ENCODE data around the gene ACOX2. TPM values are rescaled to one million over a fixed set of nuclear protein-coding genes. Genes with fewer than 3 reads are reported as not detected.

Gene ACOX2
- total RNA-seq, 2 experiments from 2014 or later = not detected

- no peak overlapping the region for H3K27ac ChIP-seq (ENCODE audit: low read depth, low read length, poor library complexity, severe bottlenecking)
- no peak overlapping the region for H3K4me3 ChIP-seq (ENCODE audit: low read depth, low read length, poor library complexity, severe bottlenecking)
- H3K4me1 ChIP-seq (ENCODE audit: insufficient read depth, low read length, poor library complexity, severe bottlenecking) = no peaks in the 10 kb centered on the region
- TF ChIP-seq CTCF (conservative IDR thresholded peaks at IDR 0.05; ENCODE audit: low read length) = no peak
- TF ChIP-seq EZH2phosphoT487 (IDR thresholded peaks at IDR 0.05; ENCODE audit: borderline replicate concordance, low read depth, low read length) = no peak
- ChIA-PET CTCF (ENCODE audit: unreplicated experiment) (no interaction called here), POLR2A (interaction anchor here (0.5 to 1.5 kb wide), 2 partner anchors 13 to 20 kb away, joined by 3 to 4 read pairs; no protein-coding TSS in a partner anchor)
- no peaks in the 10 kb centered on the region for H3K79me2 ChIP-seq (ENCODE audit: insufficient read depth, low read depth, low read length)
- H4K20me1 ChIP-seq (ENCODE audit: insufficient read depth, low read length) = no peaks in the 10 kb centered on the region
- no peak overlapping the region for H2AFZ ChIP-seq (ENCODE audit: low read length)
- no peaks in the 10 kb centered on the region for H3K9me3 ChIP-seq (ENCODE audit: low read length)
- DNase-seq (ENCODE audit: low spot score) = no peak
- no peak overlapping the region for H3K4me2 ChIP-seq (ENCODE audit: low read length)
- H3K9me2 ChIP-seq (ENCODE audit: insufficient read depth, low read length) = no peaks in the 10 kb centered on the region
- no TSS peak for BruUV-seq (replicated peaks)
- no peaks in the 10 kb centered on the region for H3K36me3 ChIP-seq (ENCODE audit: insufficient read depth, low read length)
- intact Hi-C loops (cut with micrococcal nuclease; ENCODE audit: unreplicated experiment) = no loop called here
These were observed 16.3 kb downstream of the ACOX2 start for GRCh38 chr3:58520403-58521335.

DNA sequence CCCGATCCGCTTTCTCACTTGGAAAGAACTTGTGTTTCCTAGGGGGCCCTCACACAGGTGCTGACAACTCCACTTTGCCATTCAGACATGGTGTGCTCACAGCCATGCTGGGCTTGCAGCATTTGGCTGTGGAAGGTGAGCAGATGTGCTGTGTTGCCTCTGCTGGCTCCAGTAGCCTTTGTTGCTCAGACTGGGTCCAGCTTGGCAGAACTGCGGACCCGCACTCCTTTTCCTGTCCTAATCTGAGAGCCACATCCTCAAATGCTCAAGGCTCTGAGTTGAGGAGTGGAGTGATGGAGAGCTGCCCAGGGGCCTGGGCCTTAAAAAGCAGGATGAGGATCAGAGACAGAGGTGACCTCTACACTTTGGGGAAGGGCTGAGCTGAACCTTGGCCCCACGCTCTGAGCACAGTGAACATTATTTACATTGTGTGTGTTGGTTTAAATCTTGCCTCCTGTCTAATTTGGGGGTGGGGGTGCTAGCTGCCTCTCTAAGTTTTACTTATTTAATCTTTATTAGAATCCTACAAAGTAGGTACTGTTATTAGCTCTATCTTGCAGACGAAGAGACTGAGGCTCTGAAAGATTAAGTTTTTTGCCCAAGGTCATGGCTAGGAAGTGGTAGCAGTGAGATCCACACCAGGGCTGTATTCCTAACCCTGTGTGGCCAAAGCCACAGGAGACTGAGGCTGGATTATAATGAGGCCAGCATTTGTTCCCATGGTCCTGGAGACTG, 17.2 kb downstream of the ACOX2 start:
- no peaks in the 10 kb centered on the region for H3K4me1 ChIP-seq (ENCODE audit: insufficient read depth, low read length, poor library complexity, severe bottlenecking)
- ChIA-PET CTCF (ENCODE audit: unreplicated experiment) (no interaction called here), POLR2A (interaction anchor here (0.5 to 1.5 kb wide), 2 partner anchors 12 to 19 kb away, joined by 3 to 4 read pairs; no protein-coding TSS in a partner anchor)
- H3K9me3 ChIP-seq (ENCODE audit: low read length) = no peaks in the 10 kb centered on the region
- H4K20me1 ChIP-seq (ENCODE audit: insufficient read depth, low read length) = no peaks in the 10 kb centered on the region
- H3K9me2 ChIP-seq (ENCODE audit: insufficient read depth, low read length) = no peaks in the 10 kb centered on the region
- H3K36me3 ChIP-seq (ENCODE audit: insufficient read depth, low read length) = no peaks in the 10 kb centered on the region
- H2AFZ ChIP-seq (ENCODE audit: low read length) = no peak overlapping the region
- intact Hi-C loops (cut with micrococcal nuclease; ENCODE audit: unreplicated experiment) = no loop called here
- no peak overlapping the region for H3K4me2 ChIP-seq (ENCODE audit: low read length)
- no peaks in the 10 kb centered on the region for H3K79me2 ChIP-seq (ENCODE audit: insufficient read depth, low read depth, low read length)
- no peak for DNase-seq (ENCODE audit: low spot score)
- no peak for TF ChIP-seq CTCF (conservative IDR thresholded peaks at IDR 0.05; ENCODE audit: low read length)
- TF ChIP-seq EZH2phosphoT487 (IDR thresholded peaks at IDR 0.05; ENCODE audit: borderline replicate concordance, low read depth, low read length) = no peak
- H3K4me3 ChIP-seq (ENCODE audit: low read depth, low read length, poor library complexity, severe bottlenecking) = no peak overlapping the region
- no TSS peak for BruUV-seq (replicated peaks)
- H3K27ac ChIP-seq (ENCODE audit: low read depth, low read length, poor library complexity, severe bottlenecking) = no peak overlapping the region
